HepG2 (cell line): ENCODE measurements around the gene DNAJC11. TPM values are rescaled to one million over a fixed set of nuclear protein-coding genes. Genes with fewer than 3 reads are reported as not detected.

Source experiments
- CBX2 ChIP-seq, 2 experiments: fragments of 200-600 bp in 1 of 2; sonication (generic); formaldehyde crosslinking in 1 of 2; IDR thresholded peaks; 2 replicates each; pipeline versions ENCODE4 v1.7.0 to v1.8.1; 2018 to 2022; ENCODE audit warnings: low read depth in 2 of 2, low read length in 1 of 2, mild to moderate bottlenecking in 1 of 2, missing genetic modification reagents in 1 of 2
- HOXA9 ChIP-seq: sonication (generic); formaldehyde crosslinking; IDR thresholded peaks from 2 replicates; pipeline ENCODE4 v1.8.1; 2022; ENCODE audit warnings: missing genetic modification reagents, mild to moderate bottlenecking, moderate library complexity, borderline replicate concordance
- NFAT5 ChIP-seq: sonication (generic); formaldehyde crosslinking; IDR thresholded peaks from 2 replicates; pipeline ENCODE4 v1.4.0; 2020; ENCODE audit warnings: missing genetic modification reagents
- NFIB ChIP-seq: sonication (generic); formaldehyde crosslinking; IDR thresholded peaks from 2 replicates; pipeline ENCODE4 v1.9.0; 2021; ENCODE audit warnings: missing genetic modification reagents, mild to moderate bottlenecking, borderline replicate concordance
- POGZ ChIP-seq: sonication (generic); formaldehyde crosslinking; IDR thresholded peaks from 2 replicates; pipeline ENCODE4 v1.4.0; 2020; ENCODE audit warnings: mild to moderate bottlenecking, missing genetic modification reagents
- THAP7 ChIP-seq: sonication (generic); formaldehyde crosslinking; IDR thresholded peaks from 2 replicates; pipeline ENCODE4 v1.8.1; 2023; ENCODE audit warnings: mild to moderate bottlenecking, missing genetic modification reagents
- ZFP90 ChIP-seq: sonication (generic); formaldehyde crosslinking; IDR thresholded peaks from 2 replicates; pipeline ENCODE4 v1.8.0; 2022; ENCODE audit warnings: missing genetic modification reagents, mild to moderate bottlenecking, inconsistent platforms, borderline replicate concordance
- ZFYVE20 ChIP-seq: sonication (generic); formaldehyde crosslinking; IDR thresholded peaks from 2 replicates; pipeline ENCODE4 v1.8.0; 2023; ENCODE audit warnings: low read depth, mild to moderate bottlenecking, moderate library complexity, missing genetic modification reagents, borderline replicate concordance
- ZNF12 ChIP-seq: sonication (generic); formaldehyde crosslinking; IDR thresholded peaks from 2 replicates; pipeline ENCODE4 v1.5.0; 2020; ENCODE audit warnings: missing genetic modification reagents
- ZNF24 ChIP-seq: fragments of 450-650 bp; IDR thresholded peaks from 2 replicates; pipeline ENCODE4 v1.6.1; 2017; ENCODE audit warnings: antibody characterized with exemption, mild to moderate bottlenecking
- ZNF251 ChIP-seq: sonication (generic); formaldehyde crosslinking; IDR thresholded peaks from 2 replicates; pipeline ENCODE4 v1.9.0; 2021; ENCODE audit warnings: mild to moderate bottlenecking, missing genetic modification reagents
- ZNF512 ChIP-seq: sonication (generic); formaldehyde crosslinking; IDR thresholded peaks from 2 replicates; pipeline ENCODE4 v1.4.0; 2020; ENCODE audit warnings: mild to moderate bottlenecking, missing genetic modification reagents
- ZNF629 ChIP-seq: sonication (generic); formaldehyde crosslinking; conservative IDR thresholded peaks from 2 replicates; pipeline ENCODE4 v1.5.0; 2020; ENCODE audit warnings: missing genetic modification reagents
- polyA plus RNA-seq, 8 experiments: library from polyadenylated mRNA; depleted of rRNA in 3 of 8; stranded (reverse) in 7 of 8; unstranded in 1 of 8; fragments of >200 nt; fragmentation: Illumina TruSeq in 4 of 8; extraction: Trizol in 4 of 8; gene quantifications; 2 replicates each; pipeline versions ENCODE4 v1.2.1 to v1.2.3, GENCODE V29; 2011 to 2016; ENCODE audit warnings: low read depth in 4 of 8, missing spikeins in 1 of 8, mixed read lengths in 1 of 8; ENCODE audit not compliant: insufficient read depth in 1 of 8
- total RNA-seq, 5 experiments: library from RNA; depleted of rRNA; stranded (reverse); fragments of >200 nt; fragmentation: Illumina TruSeq; extraction: Trizol; gene quantifications; 2 replicates each; pipeline ENCODE4 v1.2.3, GENCODE V29; 2016; ENCODE audit warnings: low read depth in 1 of 5
- TF ChIP-seq, protein P1 (sequence below): sonication (generic); formaldehyde crosslinking; IDR thresholded peaks from 2 replicates; pipeline ENCODE4 v1.5.0; 2020; ENCODE audit warnings: mild to moderate bottlenecking, missing genetic modification reagents
- TF ChIP-seq, protein P2 (sequence below): sonication (generic); formaldehyde crosslinking; IDR thresholded peaks from 2 replicates; pipeline ENCODE4 v1.5.0; 2020; ENCODE audit warnings: missing genetic modification reagents

The DNAJC11 gene
- total and polyA plus RNA-seq, 2 of the 13 experiments (the other 11 are each of a cell fraction or from before 2014, with no cell fraction given): 25.1 to 47.6 TPM

GRCh38 chr1:6603915-6604558, 97.6 kb downstream of the DNAJC11 start (continued):
- TF ChIP-seq ZFYVE20 (CRISPR knock-in tag) (no peak), ZNF24 (no peak), ZNF251 (CRISPR knock-in tag) (no peak), ZNF629 (CRISPR knock-in tag) (no peak), POGZ (CRISPR knock-in tag) (no peak), THAP7 (CRISPR knock-in tag) (no peak), HOXA9 (CRISPR knock-in tag) (no peak), ZNF512 (CRISPR knock-in tag) (no peak), CBX2 (IDR thresholded peaks at IDR 0.05; ENCODE audit: low read depth, low read length) (no peak), CBX2 (CRISPR knock-in tag; IDR thresholded peaks at IDR 0.05; ENCODE audit: low read depth) (no peak), NFIB (CRISPR knock-in tag) (no peak), NFAT5 (CRISPR knock-in tag) (no peak), ZNF12 (CRISPR knock-in tag) (0 out of 2 replicates have a peak, but pooled peaks have one; percentile 40), ZFP90 (CRISPR knock-in tag) (peak; percentile 39; the same call in 1 of the 2 replicates)
- TF ChIP-seq, protein P1, sequence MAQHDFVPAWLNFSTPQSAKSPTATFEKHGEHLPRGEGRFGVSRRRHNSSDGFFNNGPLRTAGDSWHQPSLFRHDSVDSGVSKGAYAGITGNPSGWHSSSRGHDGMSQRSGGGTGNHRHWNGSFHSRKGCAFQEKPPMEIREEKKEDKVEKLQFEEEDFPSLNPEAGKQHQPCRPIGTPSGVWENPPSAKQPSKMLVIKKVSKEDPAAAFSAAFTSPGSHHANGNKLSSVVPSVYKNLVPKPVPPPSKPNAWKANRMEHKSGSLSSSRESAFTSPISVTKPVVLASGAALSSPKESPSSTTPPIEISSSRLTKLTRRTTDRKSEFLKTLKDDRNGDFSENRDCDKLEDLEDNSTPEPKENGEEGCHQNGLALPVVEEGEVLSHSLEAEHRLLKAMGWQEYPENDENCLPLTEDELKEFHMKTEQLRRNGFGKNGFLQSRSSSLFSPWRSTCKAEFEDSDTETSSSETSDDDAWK: no peak
- TF ChIP-seq, protein P2, sequence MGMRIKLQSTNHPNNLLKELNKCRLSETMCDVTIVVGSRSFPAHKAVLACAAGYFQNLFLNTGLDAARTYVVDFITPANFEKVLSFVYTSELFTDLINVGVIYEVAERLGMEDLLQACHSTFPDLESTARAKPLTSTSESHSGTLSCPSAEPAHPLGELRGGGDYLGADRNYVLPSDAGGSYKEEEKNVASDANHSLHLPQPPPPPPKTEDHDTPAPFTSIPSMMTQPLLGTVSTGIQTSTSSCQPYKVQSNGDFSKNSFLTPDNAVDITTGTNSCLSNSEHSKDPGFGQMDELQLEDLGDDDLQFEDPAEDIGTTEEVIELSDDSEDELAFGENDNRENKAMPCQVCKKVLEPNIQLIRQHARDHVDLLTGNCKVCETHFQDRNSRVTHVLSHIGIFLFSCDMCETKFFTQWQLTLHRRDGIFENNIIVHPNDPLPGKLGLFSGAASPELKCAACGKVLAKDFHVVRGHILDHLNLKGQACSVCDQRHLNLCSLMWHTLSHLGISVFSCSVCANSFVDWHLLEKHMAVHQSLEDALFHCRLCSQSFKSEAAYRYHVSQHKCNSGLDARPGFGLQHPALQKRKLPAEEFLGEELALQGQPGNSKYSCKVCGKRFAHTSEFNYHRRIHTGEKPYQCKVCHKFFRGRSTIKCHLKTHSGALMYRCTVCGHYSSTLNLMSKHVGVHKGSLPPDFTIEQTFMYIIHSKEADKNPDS (CRISPR knock-in tag): peak; percentile 9; the same call in 1 of the 2 replicates
